Measurements from ENCODE around the gene KIF13A.
"Not testable (repeated sequence)": the region's sequence is repeated elsewhere in the genome, so short reads cannot be mapped to it uniquely, and the experiment has no call there.

The KIF13A gene

GRCh38 chr6:17846762-17847161 is 140.7 kb downstream of the KIF13A start:
- no peak for DNase-seq (ENCODE audit: low read depth, low spot score)

- DNase-seq (ENCODE audit: low read depth, low spot score): no peak
These were observed 141.8 kb downstream of the KIF13A start for GRCh38 chr6:17845598-17845997.

GRCh38 chr6:17844967-17845366 is 142.5 kb downstream of the KIF13A start:
- not testable (repeated sequence) for DNase-seq (ENCODE audit: low read depth, low spot score)

- DNase-seq (ENCODE audit: low read depth, low spot score): no peak
These were observed 144.3 kb downstream of the KIF13A start for GRCh38 chr6:17842934-17843821.

- DNase-seq (ENCODE audit: low read depth, low spot score): no peak
These were observed 145.2 kb downstream of the KIF13A start for GRCh38 chr6:17842014-17842776.

GRCh38 chr6:17839513-17840223 is 147.8 kb downstream of the KIF13A start:
- no peak for DNase-seq (ENCODE audit: low read depth, low spot score)

GRCh38 chr6:17836293-17836692 is 151.1 kb downstream of the KIF13A start:
- no peak for DNase-seq (ENCODE audit: low read depth, low spot score)

GRCh38 chr6:17835784-17836183 is 151.7 kb downstream of the KIF13A start:
- no peak for DNase-seq (ENCODE audit: low read depth, low spot score)

GRCh38 chr6:17831135-17831534 is 156.3 kb downstream of the KIF13A start:
- DNase-seq (ENCODE audit: low read depth, low spot score): no peak

GRCh38 chr6:17829905-17830304 is 157.5 kb downstream of the KIF13A start:
- no peak for DNase-seq (ENCODE audit: low read depth, low spot score)

GRCh38 chr6:17828149-17828548 is 159.3 kb downstream of the KIF13A start:
- no peak for DNase-seq (ENCODE audit: low read depth, low spot score)

GRCh38 chr6:17826301-17826700 is 161.1 kb downstream of the KIF13A start:
- no peak for DNase-seq (ENCODE audit: low read depth, low spot score)

GRCh38 chr6:17820055-17820454 is 167.4 kb downstream of the KIF13A start:
- no peak for DNase-seq (ENCODE audit: low read depth, low spot score)

GRCh38 chr6:17817763-17818162 is 169.7 kb downstream of the KIF13A start:
- no peak for DNase-seq (ENCODE audit: low read depth, low spot score)

GRCh38 chr6:17816921-17817611 is 170.4 kb downstream of the KIF13A start:
- DNase-seq (ENCODE audit: low read depth, low spot score): no peak

GRCh38 chr6:17813542-17813941 is 173.9 kb downstream of the KIF13A start:
- no peak for DNase-seq (ENCODE audit: low read depth, low spot score)

GRCh38 chr6:17812311-17812710 is 175.1 kb downstream of the KIF13A start:
- no peak for DNase-seq (ENCODE audit: low read depth, low spot score)

- DNase-seq (ENCODE audit: low read depth, low spot score): no peak
These were observed 178.8 kb downstream of the KIF13A start for GRCh38 chr6:17808609-17809008.

GRCh38 chr6:17807431-17807830 is 180.0 kb downstream of the KIF13A start:
- not testable (repeated sequence) for DNase-seq (ENCODE audit: low read depth, low spot score)

GRCh38 chr6:17803409-17803808 is 184.0 kb downstream of the KIF13A start:
- DNase-seq (ENCODE audit: low read depth, low spot score): no peak

GRCh38 chr6:17798477-17799154 is 188.8 kb downstream of the KIF13A start:
- no peak for DNase-seq (ENCODE audit: low read depth, low spot score)
